ENCODE results near the gene DOC2B.

GRCh38 chr17:187130-187529 lies 5.7 kb upstream of the DOC2B start:
- TF ChIP-seq CTCF (IDR thresholded peaks at IDR 0.05), result no peak
- TF ChIP-seq POLR2A (IDR thresholded peaks at IDR 0.05), result no peak
